ENCODE results near the gene TINAGL1.

DNA sequence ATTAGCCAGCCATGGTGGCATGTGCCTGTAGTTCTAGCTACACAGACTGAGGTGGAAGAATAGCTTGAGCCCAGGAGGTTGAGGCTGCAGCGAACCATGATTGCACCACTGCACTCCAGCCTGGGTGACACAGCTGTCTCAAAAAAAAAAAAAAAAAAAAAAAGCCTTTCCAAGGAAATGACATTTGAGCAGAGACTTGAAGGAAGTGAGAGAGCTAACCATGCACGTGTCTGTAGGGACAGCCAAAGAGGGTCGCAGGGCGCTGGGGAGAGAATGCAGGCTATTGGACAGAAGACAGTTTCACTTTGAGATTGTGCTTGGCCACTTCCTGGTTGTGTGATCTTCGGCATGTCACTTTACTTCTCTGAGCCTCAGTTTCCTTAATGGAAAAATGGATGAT lies 48.0 kb downstream of the TINAGL1 start:
- TF ChIP-seq, protein P1, sequence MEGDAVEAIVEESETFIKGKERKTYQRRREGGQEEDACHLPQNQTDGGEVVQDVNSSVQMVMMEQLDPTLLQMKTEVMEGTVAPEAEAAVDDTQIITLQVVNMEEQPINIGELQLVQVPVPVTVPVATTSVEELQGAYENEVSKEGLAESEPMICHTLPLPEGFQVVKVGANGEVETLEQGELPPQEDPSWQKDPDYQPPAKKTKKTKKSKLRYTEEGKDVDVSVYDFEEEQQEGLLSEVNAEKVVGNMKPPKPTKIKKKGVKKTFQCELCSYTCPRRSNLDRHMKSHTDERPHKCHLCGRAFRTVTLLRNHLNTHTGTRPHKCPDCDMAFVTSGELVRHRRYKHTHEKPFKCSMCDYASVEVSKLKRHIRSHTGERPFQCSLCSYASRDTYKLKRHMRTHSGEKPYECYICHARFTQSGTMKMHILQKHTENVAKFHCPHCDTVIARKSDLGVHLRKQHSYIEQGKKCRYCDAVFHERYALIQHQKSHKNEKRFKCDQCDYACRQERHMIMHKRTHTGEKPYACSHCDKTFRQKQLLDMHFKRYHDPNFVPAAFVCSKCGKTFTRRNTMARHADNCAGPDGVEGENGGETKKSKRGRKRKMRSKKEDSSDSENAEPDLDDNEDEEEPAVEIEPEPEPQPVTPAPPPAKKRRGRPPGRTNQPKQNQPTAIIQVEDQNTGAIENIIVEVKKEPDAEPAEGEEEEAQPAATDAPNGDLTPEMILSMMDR (IDR thresholded peaks at IDR 0.05): no peak
- TF ChIP-seq POLR2A (IDR thresholded peaks at IDR 0.05) (no peak), EP300 (IDR thresholded peaks at IDR 0.05) (no peak)

Data from ovary (tissue), 3 donors.